GM12878 (cell line): ENCODE measurements around the gene PFDN4. TPM values are rescaled to one million over a fixed set of nuclear protein-coding genes. Genes with fewer than 3 reads are reported as not detected.

Experiments used
- ATAC-seq: fragments of 200-7000 bp; cut with Tn5 transposase; 3 replicates; pipeline ENCODE4 v1.9.1; 2020; ENCODE audit warnings: mild to moderate bottlenecking, moderate library complexity
- BruUV-seq: library from RNA; stranded (reverse); fragments of 400-500 nt; replicated peaks from 2 replicates; lab custom pipeline; 2021; lab: Mats Ljungman, UMichigan
- CTCF ChIA-PET: fragments of 300-600 bp; sonication (Branson Sonifier 250); formaldehyde crosslinking; extraction: SDS; loops from one replicate; lab custom pipeline; 2021; ENCODE audit warnings: inconsistent platforms; lab: Yijun Ruan, JAX
- POLR2A ChIA-PET: fragments of 350-600 bp; formaldehyde crosslinking; extraction: SDS; loops from one replicate; lab custom pipeline; 2021; ENCODE audit warnings: inconsistent platforms; lab: Charles Lee
- RAD21 ChIA-PET: fragments of 300-600 bp; sonication (Branson Sonifier 250); formaldehyde crosslinking; loops from one replicate; lab custom pipeline; 2023; ENCODE audit warnings: antibody characterized with exemption; ENCODE audit not compliant: unreplicated experiment; lab: Charles Lee
- SMC1A ChIA-PET: fragments of 300-600 bp; sonication (Branson Sonifier 250); formaldehyde crosslinking; loops from one replicate; lab custom pipeline; 2023; ENCODE audit not compliant: unreplicated experiment, uncharacterized antibody; lab: Charles Lee
- DNase-seq: peaks from one replicate; pipeline ENCODE4 v3.0.0-alpha.2; 2011; ENCODE audit warnings: low read depth, low spot score
- FAIRE-seq: peaks from 3 replicates; lab custom pipeline; 2011; peaks lifted over from hg19 to GRCh38; lab: Jason Lieb, UNC
- H2AFZ ChIP-seq: 2 replicates; pipeline ENCODE4 v1.6.0; 2011; ENCODE audit warnings: low read depth, low read length, control low read depth; ENCODE audit not compliant: control insufficient read depth
- H3K27ac ChIP-seq: 2 replicates; pipeline ENCODE4 v1.5.1; 2011; ENCODE audit warnings: control low read depth; ENCODE audit not compliant: control insufficient read depth, insufficient read depth
- H3K27me3 ChIP-seq, 2 experiments: replicated peaks in 1 of 2; 2 replicates each; pipeline versions ENCODE4 v1.6.0 to v1.6.1; 2011; ENCODE audit warnings: low read length in 1 of 2; ENCODE audit not compliant: control insufficient read depth in 2 of 2, insufficient read depth in 2 of 2
- H3K36me3 ChIP-seq, 2 experiments: 2 replicates each; pipeline ENCODE4 v1.5.1; 2011; ENCODE audit warnings: low read length in 1 of 2; ENCODE audit not compliant: control insufficient read depth in 2 of 2, insufficient read depth in 2 of 2
- H3K4me1 ChIP-seq: 2 replicates; pipeline ENCODE4 v1.6.1; 2011; ENCODE audit warnings: mild to moderate bottlenecking, low read length, moderate library complexity, mixed read lengths; ENCODE audit not compliant: control insufficient read depth, insufficient read depth
- H3K4me2 ChIP-seq: 2 replicates; pipeline ENCODE4 v1.6.0; 2011; ENCODE audit warnings: control low read depth; ENCODE audit not compliant: control insufficient read depth, insufficient read depth
- H3K4me3 ChIP-seq: fragments of 200-600 bp; sonication (generic); 2 replicates; pipeline ENCODE4 v1.5.1; 2016
- H3K79me2 ChIP-seq: 2 replicates; pipeline ENCODE4 v1.6.0; 2011; ENCODE audit warnings: low read length; ENCODE audit not compliant: control insufficient read depth, insufficient read depth
- H3K9ac ChIP-seq: 2 replicates; pipeline ENCODE4 v1.8.0; 2011; ENCODE audit warnings: low read length, control low read depth, mixed read lengths; ENCODE audit not compliant: control insufficient read depth, insufficient read depth
- H3K9me3 ChIP-seq: replicated peaks from 3 replicates; pipeline ENCODE4 v1.5.1; 2011; ENCODE audit warnings: mild to moderate bottlenecking, low read length; ENCODE audit not compliant: control insufficient read depth, insufficient read depth
- H4K20me1 ChIP-seq: 2 replicates; pipeline ENCODE4 v1.6.0; 2011; ENCODE audit not compliant: control insufficient read depth, insufficient read depth
- BMI1 ChIP-seq: fragments of 450-650 bp; IDR thresholded peaks from 2 replicates; pipeline ENCODE4 v1.6.1; 2016; ENCODE audit warnings: mild to moderate bottlenecking, moderate library complexity, borderline replicate concordance
- CBX5 ChIP-seq: sonication (generic); IDR thresholded peaks from 2 replicates; pipeline ENCODE4 v1.6.1; 2016; ENCODE audit warnings: low read depth, moderate library complexity, mild to moderate bottlenecking, inconsistent platforms
- CHD1 ChIP-seq: IDR thresholded peaks from 2 replicates; pipeline ENCODE4 v1.6.1; 2012; ENCODE audit warnings: low read depth, low read length, improper control_type of control experiment
- IRF4 ChIP-seq: IDR thresholded peaks from 2 replicates; pipeline ENCODE4 v1.6.1; 2011; ENCODE audit warnings: low read depth, low read length
- JUND ChIP-seq: IDR thresholded peaks from 2 replicates; pipeline ENCODE4 v1.6.1; 2012; ENCODE audit warnings: low read depth, mild to moderate bottlenecking, low read length, improper control_type of control experiment, moderate library complexity
- LARP7 ChIP-seq: fragments of 450-650 bp; IDR thresholded peaks from 2 replicates; pipeline ENCODE4 v1.6.1; 2017; ENCODE audit warnings: mild to moderate bottlenecking
- MAX ChIP-seq: IDR thresholded peaks from 2 replicates; pipeline ENCODE4 v1.6.1; 2012; ENCODE audit warnings: low read depth, low read length, improper control_type of control experiment
- POLR2AphosphoS2 ChIP-seq: IDR thresholded peaks from 2 replicates; pipeline ENCODE4 v1.6.1; 2011; ENCODE audit warnings: low read depth, mild to moderate bottlenecking, low read length, improper control_type of control experiment, moderate library complexity
- RUNX3 ChIP-seq: IDR thresholded peaks from 2 replicates; pipeline ENCODE4 v1.6.1; 2012; ENCODE audit warnings: low read length, inconsistent platforms
- STAT1 ChIP-seq: fragments of 450-650 bp; conservative IDR thresholded peaks from 2 replicates; pipeline ENCODE4 v1.6.1; 2014; ENCODE audit warnings: antibody characterized with exemption, mild to moderate bottlenecking
- TARDBP ChIP-seq: IDR thresholded peaks from 2 replicates; pipeline ENCODE4 v1.6.1; 2016; ENCODE audit warnings: borderline replicate concordance
- ZNF592 ChIP-seq: fragments of 450-650 bp; IDR thresholded peaks from 2 replicates; pipeline ENCODE4 v1.6.1; 2017; ENCODE audit warnings: mild to moderate bottlenecking, moderate library complexity
- WGBS: methylation state at CpG from one replicate; pipeline ENCODE4 v1.1.6; 2016; ENCODE audit warnings: low lambda C conversion rate; ENCODE audit not compliant: insufficient replicate concordance, insufficient coverage; ENCODE audit errors: missing lambda C conversion rate; 5-methylcytosine and 5-hydroxymethylcytosine counted together
- in situ Hi-C: fragments of 300-500 bp; cut with MboI; formaldehyde crosslinking; loops from 9 replicates; pipeline ENCODE4 v1.14.3; 2018; ENCODE audit warnings: mixed read lengths
- intact Hi-C: fragments of 100-400 bp; cut with micrococcal nuclease; formaldehyde crosslinking; loops from one replicate; pipeline ENCODE4 v1.14.2; 2022; ENCODE audit not compliant: unreplicated experiment
- polyA plus RNA-seq, 11 experiments: library from polyadenylated mRNA; depleted of rRNA in 4 of 11; unstranded in 6 of 11; stranded (reverse) in 5 of 11; fragments of >200 nt; fragmentation: Nextera tagmentation in 4 of 11; fragmentation: Illumina TruSeq in 1 of 11; extraction: Ambion mirVana in 4 of 11; extraction: Trizol in 1 of 11; gene quantifications; 1 replicate in 1 of 11; 2 replicates in 10 of 11; pipeline versions ENCODE4 v1.2.1 to v1.2.3, GENCODE V29; 2011 to 2016; ENCODE audit warnings: inconsistent platforms in 2 of 11, missing spikeins in 2 of 11, low read depth in 1 of 11
- total RNA-seq, 4 experiments: library from RNA; depleted of rRNA in 3 of 4; stranded (reverse); fragments of >200 nt in 3 of 4; fragmentation: Illumina TruSeq in 1 of 4; extraction: Trizol in 1 of 4; gene quantifications; 2 replicates each; pipeline versions ENCODE4 v1.2.1 to v1.2.3, GENCODE V29; 2013 to 2021

PFDN4 gene
- total and polyA plus RNA-seq, 10 of the 15 experiments (the other 5 are each of a cell fraction or from before 2014, with no cell fraction given) = 36.9 to 136 (median 82.8) TPM

GRCh38 chr20:54212871-54213270, 5.0 kb downstream of the PFDN4 start:
- no peaks in the 10 kb centered on the region for H3K9me3 ChIP-seq
- ChIA-PET CTCF (interaction anchor here (1.3 to 4.3 kb wide), 5 partner anchors 8 to 434 kb away, joined by 4 to 30 read pairs (median 11); no protein-coding TSS in a partner anchor), RAD21 (interaction anchor here (1.1 kb wide), 1 partner anchor 15 kb away, joined by 3 read pairs; no protein-coding TSS in a partner anchor), SMC1A (interaction anchor here (0.6 to 2.1 kb wide), 5 partner anchors 16 to 1907 kb away, joined by 3 to 7 read pairs (median 6); no protein-coding TSS in a partner anchor), POLR2A (no interaction called here)
- H3K4me1 ChIP-seq = peaks cover 4% of the 10 kb centered on the region; the same call in 1 of the 2 replicates
- no peak for TF ChIP-seq BMI1
- no peak for TF ChIP-seq TARDBP
- TF ChIP-seq JUND = no peak
- no peak for TF ChIP-seq CHD1
- no peak for TF ChIP-seq LARP7
- TF ChIP-seq MAX = no peak
- TF ChIP-seq IRF4 = no peak
- TF ChIP-seq STAT1 = no peak
- no peak for TF ChIP-seq CBX5
- TF ChIP-seq POLR2AphosphoS2 = no peak
- no peak for TF ChIP-seq RUNX3
- no peak for TF ChIP-seq ZNF592
- no peak for FAIRE-seq
- no peaks in the 10 kb centered on the region for H4K20me1 ChIP-seq
- H3K27me3 ChIP-seq = no peaks in the 10 kb centered on the region
- ATAC-seq = no peak
- no TSS peak for BruUV-seq
- no peak for DNase-seq
- no peak overlapping the region for H3K27ac ChIP-seq
- no peak overlapping the region for H3K9ac ChIP-seq
- no peak overlapping the region for H2AFZ ChIP-seq
- no peak overlapping the region for H3K4me3 ChIP-seq
- intact Hi-C loops (no loop called here), in situ Hi-C loops (no loop called here)
- WGBS = 97% methylated on average over 3 of the region's 3 CpGs
- no peak overlapping the region for H3K4me2 ChIP-seq
- H3K36me3 ChIP-seq = peaks cover 0 to 6% of the 10 kb centered on the region in 2 experiments; a peak in 2 of 4 replicates
- H3K79me2 ChIP-seq = peaks cover 18% of the 10 kb centered on the region
